Measurements from ENCODE around the gene FOXA3. TPM values are rescaled to one million over a fixed set of nuclear protein-coding genes. Genes with fewer than 3 reads are reported as not detected.

FOXA3 gene
- total RNA-seq, 2 experiments from 2014 or later: not detected

DNA sequence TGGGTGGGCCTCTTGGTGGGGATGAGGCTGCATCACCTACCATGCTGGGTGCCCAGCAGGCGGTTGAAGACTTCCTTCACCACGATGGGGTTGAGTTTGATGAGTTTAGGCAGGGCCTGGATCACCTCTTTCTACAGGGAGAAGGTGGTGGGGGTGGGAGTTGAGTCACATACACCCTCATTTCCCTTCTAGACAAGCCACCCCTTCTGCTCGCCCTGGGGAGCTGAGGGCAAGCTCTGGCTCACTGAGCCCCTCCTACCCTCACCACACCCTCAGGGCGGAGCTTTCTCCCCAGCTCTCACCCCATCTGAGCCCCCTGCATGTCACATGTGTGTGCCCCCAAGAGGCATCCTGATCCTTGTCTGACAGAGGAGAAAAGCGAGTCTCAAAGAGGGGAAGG lies 41.4 kb upstream of the FOXA3 start:
- H3K4me2 ChIP-seq (ENCODE audit: low read length): no peak overlapping the region
- intact Hi-C loops (cut with micrococcal nuclease; ENCODE audit: unreplicated experiment): no loop called here
- CTCF ChIA-PET (ENCODE audit: unreplicated experiment): no interaction called here

DNA sequence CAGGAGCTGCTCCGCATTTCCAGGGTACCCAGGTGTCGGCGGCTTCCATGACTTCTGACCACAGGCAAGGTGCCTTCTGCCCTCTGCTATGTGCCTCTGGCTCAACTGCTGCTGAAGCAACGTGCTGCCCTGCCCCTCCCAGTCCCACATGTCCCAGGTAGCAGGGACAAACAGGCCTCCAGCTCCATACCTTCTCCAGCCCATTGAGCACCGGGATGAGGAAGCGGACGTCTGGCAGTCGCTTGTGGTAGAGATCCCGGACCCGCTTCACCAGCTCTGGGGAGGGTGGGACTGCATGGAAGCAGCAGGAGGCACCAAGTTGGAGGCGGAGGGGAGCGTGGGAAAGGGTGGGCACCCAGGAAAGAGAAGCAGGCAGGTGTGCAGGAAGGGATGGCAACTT lies 40.9 kb upstream of the FOXA3 start:
- DNase-seq (ENCODE audit: low spot score): no peak
- ChIA-PET POLR2A (no interaction called here), CTCF (ENCODE audit: unreplicated experiment) (no interaction called here)
- Histone ChIP-seq H3K4me3 (ENCODE audit: low read depth, low read length, poor library complexity, severe bottlenecking) (no peak overlapping the region), H3K9me3 (ENCODE audit: low read length) (no peaks in the 10 kb centered on the region), H4K20me1 (ENCODE audit: insufficient read depth, low read length) (no peaks in the 10 kb centered on the region), H3K27ac (ENCODE audit: low read depth, low read length, poor library complexity, severe bottlenecking) (no peak overlapping the region), H2AFZ (ENCODE audit: low read length) (no peak overlapping the region), H3K4me1 (ENCODE audit: insufficient read depth, low read length, poor library complexity, severe bottlenecking) (no peaks in the 10 kb centered on the region), H3K9me2 (ENCODE audit: insufficient read depth, low read length) (no peaks in the 10 kb centered on the region), H3K4me2 (ENCODE audit: low read length) (no peak overlapping the region), H3K79me2 (ENCODE audit: insufficient read depth, low read depth, low read length) (no peaks in the 10 kb centered on the region), H3K36me3 (ENCODE audit: insufficient read depth, low read length) (peaks cover 82% of the 10 kb centered on the region)
- intact Hi-C loops (cut with micrococcal nuclease; ENCODE audit: unreplicated experiment): no loop called here
- TF ChIP-seq, protein P1, sequence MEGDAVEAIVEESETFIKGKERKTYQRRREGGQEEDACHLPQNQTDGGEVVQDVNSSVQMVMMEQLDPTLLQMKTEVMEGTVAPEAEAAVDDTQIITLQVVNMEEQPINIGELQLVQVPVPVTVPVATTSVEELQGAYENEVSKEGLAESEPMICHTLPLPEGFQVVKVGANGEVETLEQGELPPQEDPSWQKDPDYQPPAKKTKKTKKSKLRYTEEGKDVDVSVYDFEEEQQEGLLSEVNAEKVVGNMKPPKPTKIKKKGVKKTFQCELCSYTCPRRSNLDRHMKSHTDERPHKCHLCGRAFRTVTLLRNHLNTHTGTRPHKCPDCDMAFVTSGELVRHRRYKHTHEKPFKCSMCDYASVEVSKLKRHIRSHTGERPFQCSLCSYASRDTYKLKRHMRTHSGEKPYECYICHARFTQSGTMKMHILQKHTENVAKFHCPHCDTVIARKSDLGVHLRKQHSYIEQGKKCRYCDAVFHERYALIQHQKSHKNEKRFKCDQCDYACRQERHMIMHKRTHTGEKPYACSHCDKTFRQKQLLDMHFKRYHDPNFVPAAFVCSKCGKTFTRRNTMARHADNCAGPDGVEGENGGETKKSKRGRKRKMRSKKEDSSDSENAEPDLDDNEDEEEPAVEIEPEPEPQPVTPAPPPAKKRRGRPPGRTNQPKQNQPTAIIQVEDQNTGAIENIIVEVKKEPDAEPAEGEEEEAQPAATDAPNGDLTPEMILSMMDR (conservative IDR thresholded peaks at IDR 0.05; ENCODE audit: low read length): no peak
- no peak for TF ChIP-seq EZH2phosphoT487 (IDR thresholded peaks at IDR 0.05; ENCODE audit: borderline replicate concordance, low read depth, low read length)
- BruUV-seq (replicated peaks): no TSS peak

More for the DNA sequence above, 41.4 kb upstream of the FOXA3 start:
- Histone ChIP-seq H2AFZ (ENCODE audit: low read length) (no peak overlapping the region), H3K79me2 (ENCODE audit: insufficient read depth, low read depth, low read length) (no peaks in the 10 kb centered on the region), H4K20me1 (ENCODE audit: insufficient read depth, low read length) (no peaks in the 10 kb centered on the region), H3K9me2 (ENCODE audit: insufficient read depth, low read length) (no peaks in the 10 kb centered on the region), H3K4me3 (ENCODE audit: low read depth, low read length, poor library complexity, severe bottlenecking) (no peak overlapping the region), H3K9me3 (ENCODE audit: low read length) (no peaks in the 10 kb centered on the region), H3K36me3 (ENCODE audit: insufficient read depth, low read length) (peaks cover 77% of the 10 kb centered on the region), H3K4me1 (ENCODE audit: insufficient read depth, low read length, poor library complexity, severe bottlenecking) (no peaks in the 10 kb centered on the region), H3K27ac (ENCODE audit: low read depth, low read length, poor library complexity, severe bottlenecking) (no peak overlapping the region)
- TF ChIP-seq EZH2phosphoT487 (IDR thresholded peaks at IDR 0.05; ENCODE audit: borderline replicate concordance, low read depth, low read length): no peak
- TF ChIP-seq, protein P1 (conservative IDR thresholded peaks at IDR 0.05; ENCODE audit: low read length): no peak
- DNase-seq (ENCODE audit: low spot score): no peak
- POLR2A ChIA-PET: no interaction called here
- BruUV-seq (replicated peaks): no TSS peak

DNA sequence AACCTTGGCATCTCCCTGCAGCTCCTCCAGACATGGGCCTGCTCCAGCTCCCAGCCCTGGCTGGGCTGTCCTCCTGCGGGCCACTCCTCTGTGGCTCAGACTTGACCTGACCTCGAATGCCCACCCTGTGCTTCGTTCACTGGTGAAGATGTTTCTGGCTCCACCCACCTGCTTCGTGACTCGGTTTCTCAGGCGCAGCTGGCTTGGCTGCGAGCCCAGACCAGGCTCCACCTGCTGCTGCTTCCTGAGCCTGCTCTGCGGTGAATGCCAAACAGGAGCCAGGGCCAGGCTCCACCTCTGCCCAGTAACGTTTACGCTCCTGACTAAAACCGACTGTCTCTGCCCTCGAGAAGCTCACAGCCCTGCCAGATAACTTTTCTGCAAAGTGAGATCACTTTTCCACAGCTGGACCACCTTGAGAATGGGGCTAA lies 40.1 kb upstream of the FOXA3 start:
- Histone ChIP-seq H3K9me2 (ENCODE audit: insufficient read depth, low read length) (no peaks in the 10 kb centered on the region), H2AFZ (ENCODE audit: low read length) (no peak overlapping the region), H3K4me3 (ENCODE audit: low read depth, low read length, poor library complexity, severe bottlenecking) (no peak overlapping the region), H3K4me1 (ENCODE audit: insufficient read depth, low read length, poor library complexity, severe bottlenecking) (no peaks in the 10 kb centered on the region), H3K36me3 (ENCODE audit: insufficient read depth, low read length) (peaks cover 91% of the 10 kb centered on the region), H3K4me2 (ENCODE audit: low read length) (no peak overlapping the region), H3K9me3 (ENCODE audit: low read length) (no peaks in the 10 kb centered on the region), H4K20me1 (ENCODE audit: insufficient read depth, low read length) (no peaks in the 10 kb centered on the region), H3K79me2 (ENCODE audit: insufficient read depth, low read depth, low read length) (no peaks in the 10 kb centered on the region), H3K27ac (ENCODE audit: low read depth, low read length, poor library complexity, severe bottlenecking) (no peak overlapping the region)
- POLR2A ChIA-PET: interaction anchor here (0.6 kb wide), 1 partner anchor 13 kb away, joined by 10 read pairs; no protein-coding TSS in a partner anchor
- no TSS peak for BruUV-seq (replicated peaks)
- CTCF ChIA-PET (ENCODE audit: unreplicated experiment): no interaction called here
- TF ChIP-seq, protein P1 (conservative IDR thresholded peaks at IDR 0.05; ENCODE audit: low read length): no peak
- TF ChIP-seq EZH2phosphoT487 (IDR thresholded peaks at IDR 0.05; ENCODE audit: borderline replicate concordance, low read depth, low read length): no peak
- intact Hi-C loops (cut with micrococcal nuclease; ENCODE audit: unreplicated experiment): no loop called here
- DNase-seq (ENCODE audit: low spot score): no peak

Measured in OCI-LY7 (cell line).